HUES64 (cell line): Measurements from ENCODE around the gene PTPN6.
A peak's percentile ranks its signal among the peaks of the same experiment; 100 is the strongest.

Experiments used
- H3K27ac ChIP-seq: 2 replicates; pipeline ENCODE4 v1.7.0; 2013; ENCODE audit warnings: low read depth, low read length, inconsistent platforms
- H3K27me3 ChIP-seq: 2 replicates; pipeline ENCODE4 v1.6.1; 2013; ENCODE audit warnings: mild to moderate bottlenecking, low read length; ENCODE audit not compliant: insufficient read depth
- H3K36me3 ChIP-seq: 2 replicates; pipeline ENCODE4 v1.6.1; 2013; ENCODE audit warnings: mild to moderate bottlenecking, low read length; ENCODE audit not compliant: insufficient read depth
- H3K4me1 ChIP-seq: 2 replicates; pipeline ENCODE4 v1.6.1; 2013; ENCODE audit warnings: mild to moderate bottlenecking, low read length, moderate library complexity; ENCODE audit not compliant: insufficient read depth
- H3K4me3 ChIP-seq: 2 replicates; pipeline ENCODE4 v1.5.1; 2013; ENCODE audit warnings: mild to moderate bottlenecking, low read length, moderate library complexity
- H3K9ac ChIP-seq: 2 replicates; pipeline ENCODE4 v1.6.1; 2013; ENCODE audit warnings: mild to moderate bottlenecking, low read depth, low read length
- H3K9me3 ChIP-seq: 2 replicates; pipeline ENCODE4 v1.6.1; 2013; ENCODE audit warnings: low read depth, low read length; ENCODE audit not compliant: insufficient read depth
- whole genome bisulfite sequencing: fragments of 150-250, 120-280 bp; methylation state at CpG from one replicate; pipeline ENCODE4 v1.1.7; 2013; ENCODE audit warnings: missing lambda C conversion rate; 5-methylcytosine and 5-hydroxymethylcytosine counted together

The PTPN6 gene

GRCh38 chr12:6914947-6915788 lies 36.0 kb upstream of the PTPN6 start:
- H3K9ac ChIP-seq: peak overlapping the region; percentile 77
- peak overlapping the region; percentile 92 for H3K4me3 ChIP-seq
- no peak overlapping the region for H3K27ac ChIP-seq
- no peaks in the 10 kb centered on the region for H3K27me3 ChIP-seq
- H3K4me1 ChIP-seq: peaks cover 14% of the 10 kb centered on the region; the same call in 1 of the 2 replicates
- no peaks in the 10 kb centered on the region for H3K9me3 ChIP-seq
- 3% methylated on average over 27 of the region's 29 CpGs for WGBS
- peaks cover 35% of the 10 kb centered on the region for H3K36me3 ChIP-seq

- peak overlapping the region; percentile 40 for H3K4me3 ChIP-seq
Measured at GRCh38 chr12:6915789-6916285, 35.3 kb upstream of the PTPN6 start.

GRCh38 chr12:6916426-6917200 lies 34.5 kb upstream of the PTPN6 start:
- peaks cover 14% of the 10 kb centered on the region; the same call in 1 of the 2 replicates for H3K4me1 ChIP-seq
- H3K36me3 ChIP-seq: peaks cover 44% of the 10 kb centered on the region
- WGBS: 88% methylated on average over 11 of the region's 11 CpGs
- H3K27ac ChIP-seq: no peak overlapping the region
- no peak overlapping the region for H3K4me3 ChIP-seq
- H3K9me3 ChIP-seq: no peaks in the 10 kb centered on the region
- no peaks in the 10 kb centered on the region for H3K27me3 ChIP-seq
- H3K9ac ChIP-seq: no peak overlapping the region

More at GRCh38 chr12:6915789-6916285, 35.3 kb upstream of the PTPN6 start:
- peaks cover 36% of the 10 kb centered on the region for H3K36me3 ChIP-seq
- no peak overlapping the region for H3K9ac ChIP-seq
- H3K4me1 ChIP-seq: peaks cover 14% of the 10 kb centered on the region; the same call in 1 of the 2 replicates
- H3K27ac ChIP-seq: no peak overlapping the region
- WGBS: 79% methylated on average over 14 of the region's 14 CpGs
- H3K27me3 ChIP-seq: no peaks in the 10 kb centered on the region
- H3K9me3 ChIP-seq: no peaks in the 10 kb centered on the region

GRCh38 chr12:6917491-6918231 lies 33.5 kb upstream of the PTPN6 start:
- 77% methylated on average over 14 of the region's 14 CpGs for WGBS
- no peaks in the 10 kb centered on the region for H3K27me3 ChIP-seq
- H3K36me3 ChIP-seq: peaks cover 54% of the 10 kb centered on the region

GRCh38 chr12:6919588-6919987 lies 31.6 kb upstream of the PTPN6 start:
- 80% methylated on average over 7 of the region's 7 CpGs for WGBS
- H3K36me3 ChIP-seq: peaks cover 64% of the 10 kb centered on the region
- no peaks in the 10 kb centered on the region for H3K27me3 ChIP-seq
- H3K27ac ChIP-seq: no peak overlapping the region
- H3K4me3 ChIP-seq: no peak overlapping the region
- peaks cover 6% of the 10 kb centered on the region for H3K4me1 ChIP-seq
- H3K9me3 ChIP-seq: no peaks in the 10 kb centered on the region
- H3K9ac ChIP-seq: no peak overlapping the region

More at GRCh38 chr12:6917491-6918231, 33.5 kb upstream of the PTPN6 start:
- Histone ChIP-seq H3K4me3 (no peak overlapping the region), H3K9me3 (no peaks in the 10 kb centered on the region), H3K27ac (no peak overlapping the region), H3K4me1 (peaks cover 14% of the 10 kb centered on the region; the same call in 1 of the 2 replicates), H3K9ac (no peak overlapping the region)

- H3K27ac ChIP-seq: no peak overlapping the region
- H3K4me3 ChIP-seq: no peak overlapping the region
- no peaks in the 10 kb centered on the region for H3K9me3 ChIP-seq
- no peak overlapping the region for H3K9ac ChIP-seq
- H3K27me3 ChIP-seq: no peaks in the 10 kb centered on the region
- 92% methylated on average over 7 of the region's 7 CpGs for WGBS
- peaks cover 20% of the 10 kb centered on the region for H3K4me1 ChIP-seq
- peaks cover 57% of the 10 kb centered on the region for H3K36me3 ChIP-seq
Measured at GRCh38 chr12:6921539-6921938, 29.6 kb upstream of the PTPN6 start.

GRCh38 chr12:6921996-6922946 lies 28.9 kb upstream of the PTPN6 start:
- 92% methylated on average over 9 of the region's 9 CpGs for WGBS
- no peaks in the 10 kb centered on the region for H3K9me3 ChIP-seq
- peaks cover 50% of the 10 kb centered on the region for H3K36me3 ChIP-seq
- peaks cover 20% of the 10 kb centered on the region for H3K4me1 ChIP-seq
- H3K27ac ChIP-seq: no peak overlapping the region
- H3K27me3 ChIP-seq: no peaks in the 10 kb centered on the region
- H3K9ac ChIP-seq: no peak overlapping the region
- H3K4me3 ChIP-seq: no peak overlapping the region

GRCh38 chr12:6923003-6923732 lies 28.0 kb upstream of the PTPN6 start:
- Histone ChIP-seq H3K9ac (no peak overlapping the region), H3K27me3 (no peaks in the 10 kb centered on the region), H3K4me3 (no peak overlapping the region), H3K27ac (no peak overlapping the region), H3K9me3 (no peaks in the 10 kb centered on the region), H3K36me3 (peaks cover 42% of the 10 kb centered on the region), H3K4me1 (peaks cover 20% of the 10 kb centered on the region)
- WGBS: 91% methylated on average over 8 of the region's 10 CpGs

GRCh38 chr12:6923851-6924250 lies 27.3 kb upstream of the PTPN6 start:
- H3K9ac ChIP-seq: no peak overlapping the region
- no peaks in the 10 kb centered on the region for H3K9me3 ChIP-seq
- no peak overlapping the region for H3K27ac ChIP-seq
- H3K4me3 ChIP-seq: no peak overlapping the region
- H3K4me1 ChIP-seq: peaks cover 20% of the 10 kb centered on the region
- peaks cover 41% of the 10 kb centered on the region for H3K36me3 ChIP-seq
- H3K27me3 ChIP-seq: no peaks in the 10 kb centered on the region
- 87% methylated on average over 6 of the region's 6 CpGs for WGBS
